ENCODE data around the gene GOLGA2. TPM values are rescaled to one million over a fixed set of nuclear protein-coding genes. Genes with fewer than 3 reads are reported as not detected.

The GOLGA2 gene
- total RNA-seq, 1 experiment from 2014 or later = 51.0 TPM

DNA sequence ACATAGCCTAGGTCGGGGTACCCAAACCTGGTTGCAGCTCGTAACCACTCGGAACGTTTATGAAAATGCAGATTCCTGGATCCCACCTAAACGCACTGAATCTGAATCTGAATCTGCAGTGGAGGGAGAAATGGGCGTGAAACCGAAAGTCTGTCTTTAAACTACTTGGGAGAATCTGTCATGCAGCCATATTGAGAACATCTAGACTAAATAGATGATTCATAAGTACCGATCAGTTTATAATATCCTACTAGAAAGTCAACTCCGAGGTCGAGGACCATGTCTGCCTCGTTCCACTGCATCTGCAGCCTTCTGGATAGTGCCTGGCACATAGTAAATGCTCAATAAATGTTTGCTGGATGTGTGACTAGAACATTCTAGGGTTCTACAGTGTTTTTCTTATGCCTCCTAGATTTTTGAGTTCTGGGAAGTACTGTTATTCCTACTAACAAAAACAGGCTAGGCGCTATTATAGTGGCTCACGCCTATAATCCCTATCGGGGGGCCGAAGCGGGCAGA, 47.5 kb upstream of the GOLGA2 start:
- Mint-ChIP-seq H3K4me1 (peaks cover 6 to 12% of the 10 kb centered on the region in 2 experiments), H3K27ac (peak overlapping the region in 1 of 3 experiments; percentile 75; a peak in 1 of 7 replicates), H3K4me3 (peak overlapping the region; percentile 98 to 99), H3K36me3 (ENCODE audit: insufficient read depth in 1 of 3, low read depth in 3 of 3) (peaks cover 0 to 26% (median 12%) of the 10 kb centered on the region in 3 experiments; a peak in 6 of 7 replicates), H3K9me3 (no peaks in the 10 kb centered on the region; a peak in 1 of 5 replicates), H3K27me3 (ENCODE audit: low read depth) (no peaks in the 10 kb centered on the region)
- Histone ChIP-seq H4K91ac (ENCODE audit: insufficient read length, low read depth, low read length) (no peak overlapping the region), H2AK5ac (ENCODE audit: insufficient read length, low read length) (no peak overlapping the region), H2BK20ac (ENCODE audit: low read depth, low read length, poor library complexity, severe bottlenecking) (no peak overlapping the region), H2AFZ (ENCODE audit: low read length) (no peak overlapping the region), H3K4ac (ENCODE audit: low read depth, low read length) (no peak overlapping the region), H2BK120ac (ENCODE audit: low read depth, low read length, poor library complexity, severe bottlenecking) (no peak overlapping the region), H3K4me1 (ENCODE audit: insufficient read depth, low read length) (no peaks in the 10 kb centered on the region), H3K27ac (ENCODE audit: insufficient read length, low read depth, low read length) (no peak overlapping the region), H3T11ph (ENCODE audit: low read length) (no peak overlapping the region), H2BK15ac (ENCODE audit: low read depth, low read length) (no peak overlapping the region), H4K5ac (ENCODE audit: insufficient read length, low read depth, low read length) (no peak overlapping the region), H4K20me1 (ENCODE audit: control insufficient read depth, insufficient read depth, insufficient read length) (no peaks in the 10 kb centered on the region), H3K4me2 (ENCODE audit: insufficient read depth, insufficient read length, low read length) (peak overlapping the region; percentile 47), H3K18ac (ENCODE audit: insufficient read length, low read depth, low read length) (no peak overlapping the region), H3K23me2 (ENCODE audit: insufficient read length, low read depth, low read length, poor library complexity, severe bottlenecking) (peaks cover 7% of the 10 kb centered on the region), H3K27me3 (ENCODE audit: insufficient read depth, low read length) (no peaks in the 10 kb centered on the region), H3K79me2 (ENCODE audit: insufficient read depth, low read length) (peaks cover 2% of the 10 kb centered on the region; the same call in 1 of the 2 replicates), H3K9ac (ENCODE audit: extremely low read depth, insufficient read length, low read length) (peak overlapping the region; percentile 90), H3K56ac (ENCODE audit: insufficient read length, low read depth, low read length) (no peak overlapping the region), H3K23ac (ENCODE audit: insufficient read length, low read depth, low read length) (no peak overlapping the region), H4K8ac (replicated peaks; ENCODE audit: insufficient read length, low read depth, low read length) (no peak overlapping the region), H3K14ac (ENCODE audit: insufficient read depth, low read length) (no peak overlapping the region), H3K9me3 (ENCODE audit: control insufficient read depth, low read depth, low read length) (no peaks in the 10 kb centered on the region), H2BK12ac (ENCODE audit: insufficient read length, low read depth, low read length) (no peak overlapping the region), H2BK5ac (ENCODE audit: insufficient read length, low read length) (no peak overlapping the region), H3K79me1 (ENCODE audit: insufficient read depth, low read depth, low read length, poor library complexity, severe bottlenecking) (peaks cover 3% of the 10 kb centered on the region)
- no peak for DNase-seq
- no CpG with 5 or more reads among the region's 16 CpGs for WGBS (ENCODE audit: extremely low coverage, insufficient read length, low lambda C conversion rate)
- TF ChIP-seq, protein P1, sequence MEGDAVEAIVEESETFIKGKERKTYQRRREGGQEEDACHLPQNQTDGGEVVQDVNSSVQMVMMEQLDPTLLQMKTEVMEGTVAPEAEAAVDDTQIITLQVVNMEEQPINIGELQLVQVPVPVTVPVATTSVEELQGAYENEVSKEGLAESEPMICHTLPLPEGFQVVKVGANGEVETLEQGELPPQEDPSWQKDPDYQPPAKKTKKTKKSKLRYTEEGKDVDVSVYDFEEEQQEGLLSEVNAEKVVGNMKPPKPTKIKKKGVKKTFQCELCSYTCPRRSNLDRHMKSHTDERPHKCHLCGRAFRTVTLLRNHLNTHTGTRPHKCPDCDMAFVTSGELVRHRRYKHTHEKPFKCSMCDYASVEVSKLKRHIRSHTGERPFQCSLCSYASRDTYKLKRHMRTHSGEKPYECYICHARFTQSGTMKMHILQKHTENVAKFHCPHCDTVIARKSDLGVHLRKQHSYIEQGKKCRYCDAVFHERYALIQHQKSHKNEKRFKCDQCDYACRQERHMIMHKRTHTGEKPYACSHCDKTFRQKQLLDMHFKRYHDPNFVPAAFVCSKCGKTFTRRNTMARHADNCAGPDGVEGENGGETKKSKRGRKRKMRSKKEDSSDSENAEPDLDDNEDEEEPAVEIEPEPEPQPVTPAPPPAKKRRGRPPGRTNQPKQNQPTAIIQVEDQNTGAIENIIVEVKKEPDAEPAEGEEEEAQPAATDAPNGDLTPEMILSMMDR (conservative IDR thresholded peaks at IDR 0.05) = no peak
